Upper lobe of left lung (tissue), 6 donors: ENCODE data around the gene SND1. TPM values are rescaled to one million over a fixed set of nuclear protein-coding genes. Genes with fewer than 3 reads are reported as not detected.
A peak's percentile ranks its signal among the peaks of the same experiment; 100 is the strongest.

Experiments
- ATAC-seq, 2 donors: fragments of 200-7000 bp; cut with Tn5 transposase; one replicate each; pipeline ENCODE4 v1.9.1; 2022; ENCODE audit warnings: mild to moderate bottlenecking in 2 of 2, moderate library complexity in 2 of 2; ENCODE audit not compliant: low FRiP score in 2 of 2
- DNase-seq, 2 donors: peaks; one replicate each; pipeline ENCODE4 v3.0.0-alpha.2; 2019 to 2020
- H3K27ac ChIP-seq, 4 donors: fragments of 200-600 bp; sonication (generic); one replicate each; pipeline ENCODE4 v1.5.1; 2016 to 2019
- H3K27me3 ChIP-seq, 4 donors: fragments of 200-600 bp; sonication (generic); one replicate each; pipeline ENCODE4 v1.5.1; 2017 to 2019
- H3K36me3 ChIP-seq, 4 donors: fragments of 200-600 bp; sonication (generic); one replicate each; pipeline ENCODE4 v1.5.1; 2016 to 2019
- H3K4me1 ChIP-seq, 4 donors: fragments of 200-600 bp; sonication (generic); one replicate each; pipeline ENCODE4 v1.5.1; 2018 to 2019
- H3K4me3 ChIP-seq, 4 donors: fragments of 200-600 bp; sonication (generic); one replicate each; pipeline ENCODE4 v1.5.1; 2017 to 2019; ENCODE audit warnings: mild to moderate bottlenecking in 2 of 4, moderate library complexity in 1 of 4
- H3K9me3 ChIP-seq, 4 donors: fragments of 200-600 bp; sonication (generic); one replicate each; pipeline ENCODE4 v1.5.1; 2018 to 2019
- EP300 ChIP-seq, 4 donors: sonication (generic); formaldehyde crosslinking; IDR thresholded peaks; one replicate each; pipeline ENCODE4 v1.5.1; 2017; ENCODE audit warnings: antibody characterized with exemption in 4 of 4, control low read depth in 2 of 4
- POLR2A ChIP-seq, 4 donors: fragments of 450-650 bp; IDR thresholded peaks; one replicate each; pipeline ENCODE4 v1.5.1; 2016 to 2017; ENCODE audit warnings: antibody characterized with exemption in 4 of 4, mild to moderate bottlenecking in 2 of 4
- POLR2AphosphoS5 ChIP-seq, 2 donors: sonication (generic); formaldehyde crosslinking; IDR thresholded peaks; one replicate each; pipeline ENCODE4 v1.5.1; 2017; ENCODE audit warnings: antibody characterized with exemption in 2 of 2
- WGBS, 2 donors: methylation state at CpG; one replicate each; pipeline ENCODE4 v1.1.5; 2017 to 2018; 5-methylcytosine and 5-hydroxymethylcytosine counted together
- total RNA-seq, 6 donors: library from RNA; depleted of rRNA in 4 of 6; stranded (reverse); fragments of >200 nt in 4 of 6; gene quantifications; one replicate each; pipeline versions ENCODE4 v1.1.0 to v1.2.1, GENCODE V29; 2016 to 2021
- TF ChIP-seq, protein P1 (sequence below), 6 experiments: fragments of 450-650 bp in 4 of 6; fragments of 200-600 bp in 2 of 6; sonication (generic) in 2 of 6; IDR thresholded peaks; one replicate each; pipeline ENCODE4 v1.5.1; 2016 to 2019; ENCODE audit warnings: antibody characterized with exemption in 6 of 6
- donor health status: DM: no; HTN: no; CAD: no; lungs with moderate emphysema.
- donor health status: DM: no; HTN: yes; CAD: no; lungs with severe emphysema.

Gene SND1
- total RNA-seq, 6 donors from 2014 or later, result 107 to 167 (median 121) TPM

DNA sequence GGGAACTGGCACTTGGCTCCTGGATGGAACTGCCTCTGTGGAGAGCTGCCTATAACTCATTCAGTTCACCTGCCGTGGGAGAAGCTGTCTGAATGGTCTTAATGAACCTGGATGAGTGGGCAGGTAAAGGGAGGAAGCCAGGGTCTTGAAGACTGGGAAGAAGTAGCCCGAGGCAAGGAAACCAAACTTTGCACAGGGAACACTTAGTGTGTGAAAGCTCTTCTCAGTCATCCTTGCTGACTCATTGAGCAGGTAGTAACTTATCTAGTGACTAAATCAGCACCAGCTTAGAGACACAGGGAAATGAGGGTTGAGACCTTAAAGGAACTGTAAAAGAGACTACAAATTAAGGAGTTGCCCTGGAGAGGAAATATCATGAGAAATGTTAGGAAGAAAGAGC is 369.4 kb downstream of the SND1 start:
- H3K27ac ChIP-seq, result no peak overlapping the region
- H3K9me3 ChIP-seq, result no peaks in the 10 kb centered on the region
- H3K27me3 ChIP-seq, result no peaks in the 10 kb centered on the region
- H3K4me3 ChIP-seq, result no peak overlapping the region
- 62 to 76% methylated on average over 2 of the region's 2 CpGs for WGBS, 2 donors
- H3K4me1 ChIP-seq, result peaks cover 35 to 59% (median 49%) of the 10 kb centered on the region in 4 donors
- no peak for TF ChIP-seq POLR2AphosphoS5 (IDR thresholded peaks at IDR 0.05)
- TF ChIP-seq, protein P1, sequence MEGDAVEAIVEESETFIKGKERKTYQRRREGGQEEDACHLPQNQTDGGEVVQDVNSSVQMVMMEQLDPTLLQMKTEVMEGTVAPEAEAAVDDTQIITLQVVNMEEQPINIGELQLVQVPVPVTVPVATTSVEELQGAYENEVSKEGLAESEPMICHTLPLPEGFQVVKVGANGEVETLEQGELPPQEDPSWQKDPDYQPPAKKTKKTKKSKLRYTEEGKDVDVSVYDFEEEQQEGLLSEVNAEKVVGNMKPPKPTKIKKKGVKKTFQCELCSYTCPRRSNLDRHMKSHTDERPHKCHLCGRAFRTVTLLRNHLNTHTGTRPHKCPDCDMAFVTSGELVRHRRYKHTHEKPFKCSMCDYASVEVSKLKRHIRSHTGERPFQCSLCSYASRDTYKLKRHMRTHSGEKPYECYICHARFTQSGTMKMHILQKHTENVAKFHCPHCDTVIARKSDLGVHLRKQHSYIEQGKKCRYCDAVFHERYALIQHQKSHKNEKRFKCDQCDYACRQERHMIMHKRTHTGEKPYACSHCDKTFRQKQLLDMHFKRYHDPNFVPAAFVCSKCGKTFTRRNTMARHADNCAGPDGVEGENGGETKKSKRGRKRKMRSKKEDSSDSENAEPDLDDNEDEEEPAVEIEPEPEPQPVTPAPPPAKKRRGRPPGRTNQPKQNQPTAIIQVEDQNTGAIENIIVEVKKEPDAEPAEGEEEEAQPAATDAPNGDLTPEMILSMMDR (IDR thresholded peaks at IDR 0.05), result no peak
- TF ChIP-seq POLR2A (IDR thresholded peaks at IDR 0.05), result no peak
- TF ChIP-seq EP300 (IDR thresholded peaks at IDR 0.05), result no peak
- no peak for DNase-seq
- H3K36me3 ChIP-seq, result peaks cover 0 to 4% (median 0%) of the 10 kb centered on the region in 4 donors
- ATAC-seq, result no peak

- ATAC-seq (peak in 1 of 2 donors; percentile 60), DNase-seq (no peak)
- H3K4me1 ChIP-seq, result peaks cover 36 to 59% (median 50%) of the 10 kb centered on the region in 4 donors
- H3K36me3 ChIP-seq, result peaks cover 0 to 4% (median 0%) of the 10 kb centered on the region in 4 donors
- TF ChIP-seq, protein P1 (IDR thresholded peaks at IDR 0.05), result no peak
- no peak for TF ChIP-seq EP300 (IDR thresholded peaks at IDR 0.05)
- no peak for TF ChIP-seq POLR2A (IDR thresholded peaks at IDR 0.05)
- no peak for TF ChIP-seq POLR2AphosphoS5 (IDR thresholded peaks at IDR 0.05)
- peak overlapping the region in 1 of 4 donors; percentile 4 for H3K27ac ChIP-seq
- no peak overlapping the region for H3K4me3 ChIP-seq
- 67 to 72% methylated on average over 6 of the region's 6 CpGs for WGBS, 2 donors
- H3K9me3 ChIP-seq, result no peaks in the 10 kb centered on the region
- H3K27me3 ChIP-seq, result no peaks in the 10 kb centered on the region
Observed at GRCh38 chr7:128022631-128023532, 370.9 kb downstream of the SND1 start.

- Histone ChIP-seq H3K9me3 (no peaks in the 10 kb centered on the region), H3K27ac (no peak overlapping the region), H3K27me3 (no peaks in the 10 kb centered on the region), H3K4me3 (no peak overlapping the region), H3K4me1 (peaks cover 30 to 61% (median 44%) of the 10 kb centered on the region in 4 donors), H3K36me3 (peaks cover 0 to 4% (median 0%) of the 10 kb centered on the region in 4 donors)
- ATAC-seq (no peak), DNase-seq (no peak)
- TF ChIP-seq, protein P1 (IDR thresholded peaks at IDR 0.05), result no peak
- TF ChIP-seq EP300 (IDR thresholded peaks at IDR 0.05), result no peak
- TF ChIP-seq POLR2AphosphoS5 (IDR thresholded peaks at IDR 0.05), result no peak
- no peak for TF ChIP-seq POLR2A (IDR thresholded peaks at IDR 0.05)
- 66 to 77% methylated on average over 2 to 3 of the region's 3 CpGs for WGBS, 2 donors
Observed at GRCh38 chr7:128024151-128024550, 372.2 kb downstream of the SND1 start.

GRCh38 chr7:128025380-128025779 is 373.4 kb downstream of the SND1 start:
- Histone ChIP-seq H3K27me3 (no peaks in the 10 kb centered on the region), H3K9me3 (no peaks in the 10 kb centered on the region), H3K27ac (no peak overlapping the region), H3K4me3 (no peak overlapping the region), H3K4me1 (peaks cover 32 to 73% (median 52%) of the 10 kb centered on the region in 4 donors), H3K36me3 (peaks cover 0 to 4% (median 0%) of the 10 kb centered on the region in 4 donors)
- TF ChIP-seq, protein P1 (IDR thresholded peaks at IDR 0.05), result no peak
- TF ChIP-seq POLR2AphosphoS5 (IDR thresholded peaks at IDR 0.05), result no peak
- no peak for TF ChIP-seq POLR2A (IDR thresholded peaks at IDR 0.05)
- TF ChIP-seq EP300 (IDR thresholded peaks at IDR 0.05), result no peak
- ATAC-seq (no peak), DNase-seq (no peak)
- WGBS, 2 donors, result 82 to 85% methylated on average over 6 of the region's 6 CpGs
